Measurements from ENCODE around the gene TRIO. TPM values are rescaled to one million over a fixed set of nuclear protein-coding genes. Genes with fewer than 3 reads are reported as not detected.

Gene TRIO
- total and polyA plus RNA-seq, 10 of the 15 experiments (the other 5 are each of a cell fraction or from before 2014, with no cell fraction given) = 5.1 to 96.4 (median 44.6) TPM

- in situ Hi-C loops (cut with MboI) (no loop called here), intact Hi-C loops (cut with micrococcal nuclease; ENCODE audit: unreplicated experiment) (no loop called here)
- POLR2A ChIA-PET = interaction anchor here (0.6 to 1.8 kb wide), 2 partner anchors 10 to 52 kb away, joined by 3 to 4 read pairs; no protein-coding TSS in a partner anchor
- SMC1A ChIA-PET (ENCODE audit: uncharacterized antibody, unreplicated experiment) = interaction anchor here (1.1 to 5.4 kb wide), 2 partner anchors 14 to 17 kb away, joined by 3 to 18 read pairs; no protein-coding TSS in a partner anchor
- H3K9me3 ChIP-seq (replicated peaks; ENCODE audit: control insufficient read depth, insufficient read depth, low read length) = no peaks in the 10 kb centered on the region
- peaks cover 35% of the 10 kb centered on the region for H3K4me1 ChIP-seq (ENCODE audit: control insufficient read depth, insufficient read depth, low read length)
- BruUV-seq (replicated peaks) = no TSS peak
- RAD21 ChIA-PET (ENCODE audit: unreplicated experiment) = no interaction called here
- H3K27me3 ChIP-seq (replicated peaks in 1 of 2; ENCODE audit: control insufficient read depth in 2 of 2, insufficient read depth in 2 of 2, low read length in 1 of 2) = no peaks in the 10 kb centered on the region
- FAIRE-seq (no peak), ATAC-seq (no peak; the same call in 2 of the 3 replicates), DNase-seq (ENCODE audit: low read depth, low spot score) (no peak)
- H3K9ac ChIP-seq (ENCODE audit: control insufficient read depth, insufficient read depth, low read length) = no peak overlapping the region
- CTCF ChIA-PET = no interaction called here
- no peak overlapping the region for H3K4me3 ChIP-seq
- H2AFZ ChIP-seq (ENCODE audit: control insufficient read depth, low read depth, low read length) = no peak overlapping the region
- peaks cover 70% of the 10 kb centered on the region for H3K79me2 ChIP-seq (ENCODE audit: control insufficient read depth, insufficient read depth, low read length)
- no peak overlapping the region for H3K27ac ChIP-seq (ENCODE audit: control insufficient read depth, insufficient read depth)
- TF ChIP-seq ZSCAN29 (IDR thresholded peaks at IDR 0.05) (no peak), MLLT1 (IDR thresholded peaks at IDR 0.05) (no peak), PRDM15 (CRISPR knock-in tag; IDR thresholded peaks at IDR 0.05) (no peak), ZNF24 (IDR thresholded peaks at IDR 0.05) (no peak), USF1 (IDR thresholded peaks at IDR 0.05; ENCODE audit: borderline replicate concordance, extremely low read length, insufficient read depth, low read depth, low read length) (no peak), MEF2A (IDR thresholded peaks at IDR 0.05; ENCODE audit: insufficient read depth, low read depth, low read length) (no peak), STAT3 (IDR thresholded peaks at IDR 0.05; ENCODE audit: low read depth, low read length) (no peak), IRF3 (IDR thresholded peaks at IDR 0.05) (no peak), ZNF622 (IDR thresholded peaks at IDR 0.05) (no peak), IKZF2 (IDR thresholded peaks at IDR 0.05) (0 out of 4 replicates have a peak, but pooled peaks of 1 of the 2 experiments have one; percentile 11), BCL11A (IDR thresholded peaks at IDR 0.05; ENCODE audit: low read depth, low read length) (no peak), IKZF1 (conservative IDR thresholded peaks at IDR 0.05) (0 out of 2 replicates have a peak, but pooled peaks have one; percentile 10), ASH2L (IDR thresholded peaks at IDR 0.05; ENCODE audit: borderline replicate concordance, low read depth) (no peak), JUNB (IDR thresholded peaks at IDR 0.05) (no peak)
- H3K36me3 ChIP-seq (ENCODE audit: control insufficient read depth in 2 of 2, insufficient read depth in 2 of 2, low read length in 1 of 2) = peaks cover 0 to 1% of the 10 kb centered on the region in 2 experiments; a peak in 3 of 4 replicates
- H3K4me2 ChIP-seq (ENCODE audit: control insufficient read depth, insufficient read depth) = no peak overlapping the region
- H4K20me1 ChIP-seq (ENCODE audit: control insufficient read depth, insufficient read depth) = no peaks in the 10 kb centered on the region
- 0% methylated on average over 6 of the region's 6 CpGs for WGBS (ENCODE audit: insufficient coverage, insufficient replicate concordance, low lambda C conversion rate, missing lambda C conversion rate)
Measured at GRCh38 chr5:14223372-14223771, 80.2 kb downstream of the TRIO start.
